NCI-H2227 (cell line): ENCODE data around the gene ATP2A2.
A peak's percentile ranks its signal among the peaks of the same experiment; 100 is the strongest.
"Not testable (repeated sequence)": the region's sequence is repeated elsewhere in the genome, so short reads cannot be mapped to it uniquely, and the experiment has no call there.

Experiments
- DNase-seq: peaks from one replicate; lab custom pipeline; 2025; ENCODE audit not compliant: unreplicated experiment; lab: John Stamatoyannopoulos, UW

The ATP2A2 gene

DNA sequence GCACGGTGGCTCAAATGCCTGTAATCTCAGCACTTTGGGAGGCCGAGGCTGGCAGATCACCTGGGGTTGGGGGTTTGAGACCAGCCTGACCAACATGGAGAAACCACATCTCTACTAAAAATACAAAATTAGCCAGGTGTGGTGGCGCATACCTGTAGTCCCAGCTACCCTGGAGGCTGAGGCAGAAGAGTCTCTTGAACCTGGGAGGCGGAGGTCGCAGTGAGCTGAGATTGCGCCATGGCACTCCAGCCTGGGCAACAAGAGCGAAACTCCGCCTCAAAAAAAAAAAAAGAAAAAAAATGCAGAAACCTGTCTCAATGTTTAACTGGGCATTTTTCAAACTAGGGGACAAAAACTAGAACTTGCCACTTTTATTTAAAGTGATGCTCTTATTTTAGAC is 59.2 kb downstream of the ATP2A2 start:
- not testable (repeated sequence) for DNase-seq

DNA sequence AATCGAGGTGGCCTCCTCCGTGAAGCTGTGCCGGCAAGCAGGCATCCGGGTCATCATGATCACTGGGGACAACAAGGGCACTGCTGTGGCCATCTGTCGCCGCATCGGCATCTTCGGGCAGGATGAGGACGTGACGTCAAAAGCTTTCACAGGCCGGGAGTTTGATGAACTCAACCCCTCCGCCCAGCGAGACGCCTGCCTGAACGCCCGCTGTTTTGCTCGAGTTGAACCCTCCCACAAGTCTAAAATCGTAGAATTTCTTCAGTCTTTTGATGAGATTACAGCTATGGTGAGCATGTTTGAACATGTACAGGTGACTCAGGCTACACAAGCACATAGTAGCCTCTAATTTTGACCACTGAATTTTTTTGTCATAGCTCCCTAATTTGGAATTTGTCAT is 59.7 kb downstream of the ATP2A2 start:
- no peak for DNase-seq

DNA sequence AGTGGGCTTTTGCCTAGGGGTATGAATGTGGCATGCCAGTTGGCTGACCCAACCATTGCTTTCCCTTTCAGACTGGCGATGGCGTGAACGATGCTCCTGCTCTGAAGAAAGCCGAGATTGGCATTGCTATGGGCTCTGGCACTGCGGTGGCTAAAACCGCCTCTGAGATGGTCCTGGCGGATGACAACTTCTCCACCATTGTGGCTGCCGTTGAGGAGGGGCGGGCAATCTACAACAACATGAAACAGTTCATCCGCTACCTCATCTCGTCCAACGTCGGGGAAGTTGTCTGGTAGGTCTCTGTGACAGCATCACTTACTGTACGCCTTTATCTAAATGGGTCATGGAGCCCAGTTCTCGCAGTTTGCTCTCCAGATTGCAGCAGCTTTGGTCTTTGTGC is 61.1 kb downstream of the ATP2A2 start:
- no peak for DNase-seq

GRCh38 chr12:110343114-110343513 is 62.1 kb downstream of the ATP2A2 start:
- no peak for DNase-seq

DNA sequence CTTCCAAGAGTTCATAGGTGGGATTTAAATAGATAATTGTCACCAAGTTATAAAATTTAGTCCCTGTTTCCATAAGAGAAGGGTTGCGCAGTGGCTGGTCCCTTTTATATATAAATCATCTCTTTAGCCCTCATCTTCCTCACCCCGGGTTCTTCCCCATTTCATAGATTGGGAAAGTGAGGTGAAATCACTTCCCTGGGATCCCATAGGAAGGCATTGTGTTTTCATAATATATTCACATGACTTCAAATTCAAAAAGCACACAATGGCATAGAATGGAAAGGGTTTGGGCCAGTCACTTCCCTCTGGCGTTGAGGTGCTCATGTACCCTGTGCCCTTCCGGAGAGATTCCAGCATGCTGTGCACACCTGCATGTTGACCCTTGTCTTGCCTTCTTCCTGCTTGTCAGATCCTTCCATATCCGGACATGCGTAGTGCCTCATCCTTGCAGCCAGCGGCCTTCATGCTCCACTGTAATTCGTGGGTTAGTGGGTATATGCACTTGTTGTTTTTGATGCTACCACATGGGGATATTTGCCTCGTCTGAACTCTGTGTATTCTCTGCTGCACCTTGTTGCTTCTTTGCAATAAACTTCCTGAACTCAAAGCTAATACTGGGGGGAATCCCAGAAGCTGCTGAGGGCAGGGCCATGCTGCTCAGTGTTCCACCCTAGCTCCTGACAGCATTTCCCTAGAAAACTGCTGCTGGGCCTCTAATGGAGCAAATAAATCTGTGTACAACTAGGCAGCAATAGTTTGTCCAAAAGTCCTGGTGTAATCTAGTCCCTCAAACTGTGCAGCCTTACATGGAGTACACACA is 62.9 kb downstream of the ATP2A2 start:
- DNase-seq = no peak

- DNase-seq = no peak
Observed at GRCh38 chr12:110344657-110345056, 63.6 kb downstream of the ATP2A2 start.

DNA sequence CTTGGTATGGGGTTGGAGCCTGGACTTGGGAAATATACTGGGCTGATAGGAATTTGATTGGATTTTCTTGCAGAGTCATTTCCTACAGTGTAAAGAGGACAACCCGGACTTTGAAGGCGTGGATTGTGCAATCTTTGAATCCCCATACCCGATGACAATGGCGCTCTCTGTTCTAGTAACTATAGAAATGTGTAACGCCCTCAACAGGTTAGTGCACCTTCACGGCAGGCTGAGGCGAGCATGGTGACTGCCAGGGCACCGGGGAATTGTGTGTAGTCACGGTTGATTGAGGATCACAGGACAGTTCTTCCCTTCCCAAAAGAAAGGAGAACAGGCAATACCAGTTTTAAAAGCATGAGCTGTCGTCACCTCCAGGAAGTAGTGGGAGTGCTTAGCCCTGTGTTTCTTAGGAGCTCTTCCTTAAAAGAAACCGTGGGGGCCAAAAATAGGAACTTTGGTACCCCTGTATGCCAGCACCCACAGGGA is 64.2 kb downstream of the ATP2A2 start:
- DNase-seq = no peak

DNA sequence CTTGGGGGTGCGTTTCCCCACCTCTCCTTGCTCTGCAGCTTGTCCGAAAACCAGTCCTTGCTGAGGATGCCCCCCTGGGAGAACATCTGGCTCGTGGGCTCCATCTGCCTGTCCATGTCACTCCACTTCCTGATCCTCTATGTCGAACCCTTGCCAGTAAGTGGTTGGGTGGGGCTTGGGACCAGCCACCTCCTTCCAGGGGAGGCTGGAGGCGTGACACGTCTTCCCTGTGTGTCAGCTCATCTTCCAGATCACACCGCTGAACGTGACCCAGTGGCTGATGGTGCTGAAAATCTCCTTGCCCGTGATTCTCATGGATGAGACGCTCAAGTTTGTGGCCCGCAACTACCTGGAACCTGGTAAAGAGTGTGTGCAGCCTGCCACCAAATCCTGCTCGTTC is 64.9 kb downstream of the ATP2A2 start:
- no peak for DNase-seq

- no peak for DNase-seq
Observed at GRCh38 chr12:110347767-110348166, 66.7 kb downstream of the ATP2A2 start.

DNA sequence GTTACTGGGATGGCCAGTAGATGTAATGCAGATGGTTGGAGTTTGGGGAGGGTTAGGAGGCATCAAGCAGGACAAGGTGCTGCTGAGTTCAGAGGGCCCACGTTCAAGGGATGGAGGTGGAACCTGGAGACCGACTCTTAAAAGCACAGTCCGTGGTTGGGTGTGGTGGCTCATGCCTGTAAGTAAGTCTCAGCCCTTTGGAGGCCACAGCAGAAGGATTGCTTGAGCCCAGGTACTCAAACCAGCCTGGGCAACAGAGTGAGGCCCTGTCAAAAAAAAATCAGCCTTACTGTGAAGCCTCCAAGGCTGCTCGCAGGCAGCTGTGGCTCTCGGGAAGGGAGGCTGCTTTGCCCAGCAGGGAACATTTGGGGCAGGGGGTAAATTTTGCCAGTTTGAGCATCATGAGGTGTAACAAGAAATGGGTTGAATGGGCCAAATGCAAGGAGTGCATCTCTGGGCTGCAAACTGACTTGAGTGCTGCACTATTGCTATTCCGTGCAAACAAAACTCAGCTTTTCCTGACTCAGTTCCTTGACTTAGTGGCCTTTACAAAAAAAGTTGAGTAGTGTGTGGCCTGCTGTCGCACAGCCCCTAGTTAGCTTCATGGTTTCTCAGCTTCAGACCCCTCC is 67.5 kb downstream of the ATP2A2 start:
- DNase-seq = no peak

- DNase-seq = no peak
Observed at GRCh38 chr12:110349096-110349495, 68.0 kb downstream of the ATP2A2 start.

DNA sequence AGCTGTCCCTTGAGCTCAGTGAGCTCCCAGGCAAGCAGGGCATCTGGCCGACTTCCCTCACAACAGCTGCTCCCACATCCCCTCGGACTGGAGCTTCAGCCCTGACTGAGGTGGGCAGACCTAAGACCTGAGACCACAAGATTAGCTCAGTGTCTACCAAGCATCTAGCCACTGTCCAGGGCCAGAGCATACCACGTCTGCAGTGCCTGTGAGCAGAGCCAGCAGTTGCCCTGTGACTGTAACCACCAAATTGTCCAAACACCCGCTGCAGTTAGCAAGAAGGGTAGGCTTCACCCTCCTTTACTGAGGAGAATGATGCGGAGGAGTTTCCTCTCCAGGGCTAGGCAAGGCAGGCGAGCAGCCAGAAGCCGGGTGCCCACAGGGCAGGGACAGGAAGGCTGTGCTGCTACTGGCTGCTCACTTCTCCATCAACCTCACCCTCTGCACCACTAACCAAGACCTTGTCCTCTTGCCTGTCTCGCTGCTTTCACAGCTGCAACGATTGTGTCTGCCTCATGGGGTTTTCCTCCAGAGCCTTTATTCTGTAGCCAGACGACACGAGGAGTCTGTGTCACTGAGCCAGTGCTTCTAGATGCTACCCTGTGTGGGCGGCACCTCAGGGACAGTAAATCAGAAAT is 68.6 kb downstream of the ATP2A2 start:
- no peak for DNase-seq

GRCh38 chr12:110351119-110351518 is 70.1 kb downstream of the ATP2A2 start:
- no peak for DNase-seq

GRCh38 chr12:110352401-110352800 is 71.4 kb downstream of the ATP2A2 start:
- DNase-seq = no peak

GRCh38 chr12:110353211-110353965 is 72.3 kb downstream of the ATP2A2 start:
- DNase-seq = no peak

DNA sequence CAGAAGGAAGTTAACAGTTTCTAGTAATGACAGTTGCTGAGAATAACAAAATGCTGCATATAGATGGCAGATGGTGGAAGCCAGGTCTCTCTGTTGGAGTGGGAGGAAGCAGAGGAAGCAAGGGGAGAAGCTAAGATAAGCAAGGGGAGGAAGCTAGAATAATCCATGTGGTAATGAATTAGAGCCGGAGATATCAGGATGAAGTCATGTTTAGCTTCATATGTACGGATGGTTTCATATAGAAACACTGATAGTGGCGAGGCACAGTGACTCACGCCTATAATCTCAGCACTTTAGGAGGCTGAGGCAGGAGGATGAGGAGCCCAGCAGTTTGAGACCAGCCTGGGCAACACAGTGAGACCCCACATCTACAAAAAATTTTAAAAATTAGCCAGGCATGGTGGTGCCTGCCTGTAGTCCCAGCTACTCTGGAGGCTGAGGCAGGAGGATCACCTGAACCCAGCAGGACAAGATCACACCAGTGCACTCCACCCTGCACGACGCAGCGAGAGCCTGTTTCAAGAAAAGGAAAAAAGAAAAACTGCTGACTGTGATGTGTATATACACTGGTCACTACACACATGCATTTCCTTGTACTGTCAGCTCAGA is 73.2 kb downstream of the ATP2A2 start:
- no peak for DNase-seq

- peak; percentile 28 for DNase-seq
Observed at GRCh38 chr12:110355073-110355472, 74.0 kb downstream of the ATP2A2 start.

GRCh38 chr12:110358384-110359097 is 77.5 kb downstream of the ATP2A2 start:
- DNase-seq = peak; percentile 23

DNA sequence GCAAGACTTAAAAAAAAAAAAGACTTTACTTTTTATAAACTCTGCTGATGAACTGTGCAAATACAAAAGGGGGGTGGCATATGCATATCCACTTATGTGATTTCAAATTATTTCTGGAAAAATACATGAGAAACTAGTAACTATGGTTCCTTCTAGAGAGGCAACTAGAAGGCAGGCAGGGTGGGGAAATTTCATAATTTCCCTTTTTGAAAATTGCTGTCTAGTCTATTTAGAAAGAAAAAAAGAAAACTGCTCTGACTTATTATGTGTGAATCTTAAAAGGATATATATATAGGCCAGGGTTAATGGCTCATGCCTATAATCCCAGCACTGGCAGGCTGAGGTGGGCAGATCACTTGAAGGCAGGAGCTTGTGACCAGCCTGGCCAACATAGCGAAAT is 80.2 kb downstream of the ATP2A2 start:
- DNase-seq = no peak
